Lower leg skin (tissue), 3 donors: Measurements from ENCODE around the gene GOLIM4.

Experiments used
- CTCF ChIP-seq, 3 donors: fragments of 450-650 bp; IDR thresholded peaks; one replicate each; pipeline ENCODE4 v1.5.1; 2016; ENCODE audit warnings: antibody characterized with exemption in 3 of 3, mild to moderate bottlenecking in 3 of 3, moderate library complexity in 2 of 3
- POLR2A ChIP-seq, 2 donors: fragments of 450-650 bp; IDR thresholded peaks; one replicate each; pipeline ENCODE4 v1.6.1; 2016 to 2017; ENCODE audit warnings: antibody characterized with exemption in 2 of 2, mild to moderate bottlenecking in 1 of 2, moderate library complexity in 1 of 2

- TF ChIP-seq POLR2A (IDR thresholded peaks at IDR 0.05), result no peak
- TF ChIP-seq CTCF (IDR thresholded peaks at IDR 0.05), result no peak
These were observed 47.1 kb downstream of the GOLIM4 start for GRCh38 chr3:168048414-168049330.
